H1 (cell line): Measurements from ENCODE around the gene HPD. TPM values are rescaled to one million over a fixed set of nuclear protein-coding genes. Genes with fewer than 3 reads are reported as not detected.

Experiments used
- GTF2F1 ChIP-seq: IDR thresholded peaks from 2 replicates; pipeline ENCODE4 v1.6.1; 2012; ENCODE audit warnings: low read depth, low read length, improper control_type of control experiment, borderline replicate concordance
- KDM4A ChIP-seq: IDR thresholded peaks from one replicate; pipeline ENCODE4 v1.7.1; 2012; ENCODE audit warnings: low read depth, mild to moderate bottlenecking, moderate library complexity, low read length, inconsistent platforms; ENCODE audit not compliant: severe bottlenecking
- RBBP5 ChIP-seq: IDR thresholded peaks from 2 replicates; pipeline ENCODE4 v1.7.1; 2012; ENCODE audit warnings: low read depth, mild to moderate bottlenecking, inconsistent platforms, low read length, moderate library complexity, borderline replicate concordance
- RFX5 ChIP-seq: IDR thresholded peaks from 2 replicates; pipeline ENCODE4 v1.6.1; 2011; ENCODE audit warnings: low read depth, low read length, improper control_type of control experiment, borderline replicate concordance
- TCF12 ChIP-seq: IDR thresholded peaks from 2 replicates; pipeline ENCODE4 v1.6.1; 2011; ENCODE audit warnings: low read depth, mild to moderate bottlenecking, low read length
- polyA plus RNA-seq, 7 experiments: library from polyadenylated mRNA; depleted of rRNA in 3 of 7; stranded (reverse) in 5 of 7; unstranded in 2 of 7; fragments of >200 nt in 5 of 7; fragments of 200-250 nt in 2 of 7; gene quantifications; 1 replicate in 5 of 7; 2 replicates in 1 of 7; 4 replicates in 1 of 7; pipeline versions ENCODE4 v1.2.1 to v1.2.3, GENCODE V29; 2011 to 2013; ENCODE audit warnings: missing spikeins in 2 of 7, mixed read lengths in 2 of 7
- total RNA-seq: library from RNA; stranded (reverse); fragmentation: NEBNext Ultra II Directional; extraction: Animal tissue kit (Norgen Biotek cat#: 25700); gene quantifications from 2 replicates; pipeline ENCODE4 v1.2.1, GENCODE V29; 2021
- TF ChIP-seq, protein P1 (sequence below): IDR thresholded peaks from 2 replicates; pipeline ENCODE4 v1.6.1; 2012; ENCODE audit warnings: low read length, inconsistent platforms

The HPD gene
- total and polyA plus RNA-seq, 2 of the 8 experiments (the other 6 are each of a cell fraction or from before 2014, with no cell fraction given) = 0.48 to 0.56 TPM

DNA sequence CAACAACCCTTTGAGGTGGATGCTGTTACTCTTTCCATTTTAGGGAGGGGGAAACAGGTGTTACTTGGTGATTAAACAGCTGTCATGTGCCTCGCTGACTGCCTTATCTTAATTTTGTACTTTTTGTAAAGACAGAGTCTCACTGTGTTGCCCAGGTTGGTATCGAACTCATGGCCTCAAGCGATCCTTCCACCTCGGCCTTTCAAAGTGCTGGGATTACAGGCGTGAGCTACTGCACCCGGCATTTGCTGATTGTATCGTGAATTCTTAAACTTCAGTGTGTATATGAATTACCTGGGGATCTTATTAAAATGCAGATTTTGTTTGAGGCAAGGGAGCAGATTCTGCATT lies 30.6 kb upstream of the HPD start (continued):
- no peak for TF ChIP-seq RFX5
- no peak; the same call in 1 of the 2 replicates for TF ChIP-seq TCF12
- TF ChIP-seq GTF2F1 = no peak
- TF ChIP-seq RBBP5 = no peak
- TF ChIP-seq, protein P1, sequence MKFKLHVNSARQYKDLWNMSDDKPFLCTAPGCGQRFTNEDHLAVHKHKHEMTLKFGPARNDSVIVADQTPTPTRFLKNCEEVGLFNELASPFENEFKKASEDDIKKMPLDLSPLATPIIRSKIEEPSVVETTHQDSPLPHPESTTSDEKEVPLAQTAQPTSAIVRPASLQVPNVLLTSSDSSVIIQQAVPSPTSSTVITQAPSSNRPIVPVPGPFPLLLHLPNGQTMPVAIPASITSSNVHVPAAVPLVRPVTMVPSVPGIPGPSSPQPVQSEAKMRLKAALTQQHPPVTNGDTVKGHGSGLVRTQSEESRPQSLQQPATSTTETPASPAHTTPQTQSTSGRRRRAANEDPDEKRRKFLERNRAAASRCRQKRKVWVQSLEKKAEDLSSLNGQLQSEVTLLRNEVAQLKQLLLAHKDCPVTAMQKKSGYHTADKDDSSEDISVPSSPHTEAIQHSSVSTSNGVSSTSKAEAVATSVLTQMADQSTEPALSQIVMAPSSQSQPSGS = no peak; the same call in 1 of the 2 replicates
- TF ChIP-seq KDM4A = no peak
